Psoas muscle (tissue), 8 donors: ENCODE results near the gene PLEKHA3. TPM values are rescaled to one million over a fixed set of nuclear protein-coding genes. Genes with fewer than 3 reads are reported as not detected.
A peak's percentile ranks its signal among the peaks of the same experiment; 100 is the strongest.
"Not testable (repeated sequence)": the region's sequence is repeated elsewhere in the genome, so short reads cannot be mapped to it uniquely, and the experiment has no call there.

Experiments
- ATAC-seq, 4 donors: fragments of 200-7000 bp; cut with Tn5 transposase; one replicate each; pipeline ENCODE4 v1.9.1; 2020; ENCODE audit warnings: moderate library complexity in 3 of 4, mild to moderate bottlenecking in 2 of 4
- DNase-seq, 2 donors: peaks; one replicate each; pipeline ENCODE4 v3.0.0-alpha.2; 2020
- H3K27ac ChIP-seq: fragments of 200-600 bp; one replicate; pipeline ENCODE4 v1.8.0; 2022
- H3K27me3 ChIP-seq, 3 donors: fragments of 200-600 bp in 1 of 3; one replicate each; pipeline versions ENCODE4 v1.6.1 to v1.8.0; 2013 to 2022; ENCODE audit warnings: low read length in 2 of 3, mild to moderate bottlenecking in 2 of 3, moderate library complexity in 1 of 3; ENCODE audit not compliant: insufficient read depth in 3 of 3
- H3K36me3 ChIP-seq, 2 donors: fragments of 200-600 bp in 1 of 2; one replicate each; pipeline versions ENCODE4 v1.6.1 to v1.8.0; 2013 to 2022; ENCODE audit warnings: low read depth in 1 of 2, mild to moderate bottlenecking in 1 of 2, moderate library complexity in 1 of 2; ENCODE audit not compliant: insufficient read depth in 1 of 2
- H3K4me1 ChIP-seq: fragments of 200-600 bp; one replicate; pipeline ENCODE4 v1.8.0; 2022
- H3K4me3 ChIP-seq: fragments of 200-600 bp; one replicate; pipeline ENCODE4 v1.8.0; 2022; ENCODE audit warnings: mild to moderate bottlenecking
- H3K9me3 ChIP-seq: fragments of 200-600 bp; one replicate; pipeline ENCODE4 v1.8.0; 2022
- CTCF ChIP-seq: fragments of 200-600 bp; IDR thresholded peaks from one replicate; pipeline ENCODE4 v1.8.0; 2022; ENCODE audit warnings: antibody characterized with exemption
- WGBS, 3 donors: extraction: QIAGEN DNeasy Blood & Tissue Kit; methylation state at CpG; one replicate each; pipeline versions ENCODE4 v1.1.6 to v1.1.7; 2013; 5-methylcytosine and 5-hydroxymethylcytosine counted together
- intact Hi-C, 2 donors: fragments of 100-400 bp; cut with DNase I; formaldehyde crosslinking; loops; one replicate each; pipeline versions ENCODE4 v1.11.0 to v1.14.2; 2022
- polyA plus RNA-seq, 3 donors: library from polyadenylated mRNA; stranded (reverse); fragments of 200-250 nt; gene quantifications; one replicate each; pipeline ENCODE4 v1.2.3, GENCODE V29; 2013
- total RNA-seq, 4 donors: library from RNA; stranded (reverse); fragmentation: NEBNext Ultra II Directional in 2 of 4; extraction: Animal tissue kit (Norgen Biotek cat#: 25700) in 2 of 4; gene quantifications; one replicate each; pipeline versions ENCODE4 v1.2.1 to v1.2.4, GENCODE V29; 2021 to 2023
- donor health status: healthy with polysubstance abuse.
- donor health status: DM: no; HTN: no; CAD: no; lungs with moderate emphysema.
- donor health status: Bipolar disorder and iron deficiency.
- donor health status: healthy.
- donor health status: DM: yes; HTN: yes; CAD: no.
- donor health status: DM: no; HTN: no; CAD: no.
- donor health status: DM: no; HTN: no; CAD: no.
- donor health status: DM: yes; HTN: yes; CAD: no.

The PLEKHA3 gene
- total and polyA plus RNA-seq, 7 donors = 4.0 to 22.5 (median 13.5) TPM

GRCh38 chr2:178452870-178453269 is 27.4 kb upstream of the PLEKHA3 start:
- intact Hi-C loops = no loop called here
- Histone ChIP-seq H3K27ac (peak overlapping the region; percentile 100), H3K4me1 (peaks cover 34% of the 10 kb centered on the region), H3K27me3 (peaks cover 0 to 2% (median 0%) of the 10 kb centered on the region in 3 donors), H3K4me3 (no peak overlapping the region), H3K36me3 (peaks cover 4 to 16% of the 10 kb centered on the region in 2 donors), H3K9me3 (no peaks in the 10 kb centered on the region)
- no peak for ATAC-seq
- DNase-seq = no peak
- no peak for TF ChIP-seq CTCF
- 40 to 63% (median 50%) methylated on average over 5 of the region's 5 CpGs for WGBS, 3 donors

GRCh38 chr2:178455947-178456346 is 24.3 kb upstream of the PLEKHA3 start:
- intact Hi-C loops = no loop called here
- TF ChIP-seq CTCF = no peak
- Histone ChIP-seq H3K9me3 (no peaks in the 10 kb centered on the region), H3K27me3 (no peaks in the 10 kb centered on the region), H3K4me1 (peaks cover 11% of the 10 kb centered on the region), H3K4me3 (no peak overlapping the region), H3K27ac (no peak overlapping the region), H3K36me3 (no peaks in the 10 kb centered on the region)
- WGBS, 3 donors = 73 to 77% (median 76%) methylated on average over 5 of the region's 5 CpGs
- DNase-seq (no peak), ATAC-seq (no peak)

- ATAC-seq (peak in 1 of 4 donors; percentile 17), DNase-seq (no peak)
- peaks cover 5% of the 10 kb centered on the region for H3K4me1 ChIP-seq
- no peak overlapping the region for H3K27ac ChIP-seq
- H3K36me3 ChIP-seq = no peaks in the 10 kb centered on the region
- no peak for TF ChIP-seq CTCF
- H3K9me3 ChIP-seq = no peaks in the 10 kb centered on the region
- no peaks in the 10 kb centered on the region for H3K27me3 ChIP-seq
- intact Hi-C loops = no loop called here
- no peak overlapping the region for H3K4me3 ChIP-seq
- 89 to 95% (median 92%) methylated on average over 11 of the region's 11 CpGs for WGBS, 3 donors
Observed at GRCh38 chr2:178457390-178457886, 22.8 kb upstream of the PLEKHA3 start.

- no peak for TF ChIP-seq CTCF
- Histone ChIP-seq H3K36me3 (peaks cover 3 to 22% of the 10 kb centered on the region in 2 donors), H3K4me1 (no peaks in the 10 kb centered on the region), H3K27ac (no peak overlapping the region), H3K9me3 (no peaks in the 10 kb centered on the region), H3K27me3 (no peaks in the 10 kb centered on the region), H3K4me3 (no peak overlapping the region)
- DNase-seq (no peak), ATAC-seq (no peak)
- intact Hi-C loops = no loop called here
- WGBS, 3 donors = 92% methylated on average over 7 of the region's 7 CpGs
Observed at GRCh38 chr2:178469219-178469849, 10.9 kb upstream of the PLEKHA3 start.

- H3K27me3 ChIP-seq, H3K4me3 ChIP-seq, H3K9me3 ChIP-seq, H3K27ac ChIP-seq, DNase-seq, ATAC-seq, H3K4me1 ChIP-seq, intact Hi-C loops: not testable (repeated sequence)
- H3K36me3 ChIP-seq = peaks cover 3 to 12% of the 10 kb centered on the region in 2 donors
- 93 to 95% (median 94%) methylated on average over 5 of the region's 5 CpGs for whole genome bisulfite sequencing, 3 donors
Observed at GRCh38 chr2:178471313-178471712, 8.9 kb upstream of the PLEKHA3 start.
